Loucy (cell line): ENCODE measurements around the gene QRSL1.

ENCODE experiments used
- CTCF ChIP-seq: fragments of 200-600 bp; sonication (generic); conservative IDR thresholded peaks from 2 replicates; pipeline ENCODE4 v1.5.1; 2014; ENCODE audit warnings: mild to moderate bottlenecking, antibody characterized with exemption, low read length
- EZH2phosphoT487 ChIP-seq: fragments of 200-600 bp; IDR thresholded peaks from 2 replicates; pipeline ENCODE4 v1.6.1; 2018; ENCODE audit warnings: antibody characterized with exemption, mild to moderate bottlenecking, moderate library complexity, borderline replicate concordance

- no peak for TF ChIP-seq CTCF
- TF ChIP-seq EZH2phosphoT487, result no peak
Observed at GRCh38 chr6:106628658-106629102, 698 bp upstream of the QRSL1 start.
